ENCODE results near the gene MGP.

Gene MGP

DNA sequence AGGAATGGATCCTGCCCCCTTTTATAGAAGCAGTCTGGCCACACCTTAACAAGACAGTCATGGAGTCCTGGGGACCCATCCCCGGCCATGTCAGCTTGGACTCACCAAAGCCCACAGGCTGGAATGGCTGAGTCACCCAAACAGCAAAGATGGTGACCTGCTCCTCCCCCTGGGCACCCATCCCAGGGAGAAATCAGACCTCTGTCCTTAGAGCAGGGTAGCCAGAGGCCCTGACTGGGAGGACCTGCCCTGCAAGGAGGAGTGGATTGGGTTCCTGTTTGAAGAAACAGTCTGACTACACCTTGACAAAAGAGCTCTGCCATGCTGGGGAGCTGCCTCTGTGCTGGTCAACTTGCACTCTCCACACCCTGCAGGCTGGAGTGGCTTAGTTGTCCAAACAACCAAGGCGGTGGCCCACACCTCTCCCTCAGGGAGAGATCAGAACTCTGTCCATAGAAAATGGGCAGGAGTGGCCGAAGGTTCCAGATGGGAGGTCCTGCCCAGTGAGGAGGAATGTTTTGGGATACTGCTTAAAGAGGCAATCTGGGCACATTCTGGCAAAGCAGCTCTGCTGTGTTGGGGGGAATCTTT is 16.6 kb downstream of the MGP start:
- TF ChIP-seq POLR2A (IDR thresholded peaks at IDR 0.05; ENCODE audit: low read length) (no peak), GATA1 (IDR thresholded peaks at IDR 0.05; ENCODE audit: low read depth, low read length) (no peak)
- peak; percentile 12 to 33 for DNase-seq

DNA sequence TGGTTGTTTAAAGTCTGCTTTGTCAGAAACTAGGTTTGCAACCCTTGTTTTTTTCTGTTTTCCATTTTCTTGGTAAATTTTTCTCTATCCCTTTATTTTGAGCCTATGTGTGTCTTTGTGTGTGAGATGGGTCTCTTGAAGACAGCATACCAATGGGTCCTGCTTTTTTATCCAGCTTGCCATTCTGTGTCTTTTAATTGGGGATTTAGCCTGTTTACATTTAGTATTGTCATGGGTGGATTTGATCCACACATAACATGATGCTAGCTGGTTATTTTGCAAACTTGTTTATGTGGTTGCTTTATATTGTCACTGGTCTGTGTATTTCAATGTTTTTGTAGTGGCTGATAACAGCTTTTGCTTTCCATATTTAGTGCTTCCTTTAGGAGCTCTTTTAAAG is 25.2 kb downstream of the MGP start:
- DNase-seq: no peak
- TF ChIP-seq GATA1 (IDR thresholded peaks at IDR 0.05; ENCODE audit: low read depth, low read length): no peak
- TF ChIP-seq POLR2A (IDR thresholded peaks at IDR 0.05; ENCODE audit: low read length): no peak

DNA sequence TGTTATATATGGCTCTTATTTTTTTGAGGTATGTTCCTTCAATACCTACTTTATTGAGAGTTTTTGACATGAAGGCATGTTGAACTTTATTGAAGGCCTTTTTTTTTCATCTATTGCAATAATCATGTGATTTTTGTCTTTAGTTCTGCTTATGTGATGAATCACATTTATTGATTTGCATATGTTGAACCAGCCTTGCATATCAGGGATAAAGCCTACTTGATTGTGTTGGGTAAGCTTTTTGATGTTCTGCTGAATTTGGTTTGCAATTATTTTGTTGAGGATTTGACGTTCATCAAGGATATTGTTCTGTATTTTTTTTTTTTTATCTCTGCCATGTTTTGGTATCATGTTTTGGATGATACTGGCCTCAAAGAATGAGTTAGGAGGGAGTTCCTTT is 27.1 kb downstream of the MGP start:
- no peak for DNase-seq
- TF ChIP-seq POLR2A (IDR thresholded peaks at IDR 0.05; ENCODE audit: low read length): no peak
- TF ChIP-seq GATA1 (IDR thresholded peaks at IDR 0.05; ENCODE audit: low read depth, low read length): no peak

DNA sequence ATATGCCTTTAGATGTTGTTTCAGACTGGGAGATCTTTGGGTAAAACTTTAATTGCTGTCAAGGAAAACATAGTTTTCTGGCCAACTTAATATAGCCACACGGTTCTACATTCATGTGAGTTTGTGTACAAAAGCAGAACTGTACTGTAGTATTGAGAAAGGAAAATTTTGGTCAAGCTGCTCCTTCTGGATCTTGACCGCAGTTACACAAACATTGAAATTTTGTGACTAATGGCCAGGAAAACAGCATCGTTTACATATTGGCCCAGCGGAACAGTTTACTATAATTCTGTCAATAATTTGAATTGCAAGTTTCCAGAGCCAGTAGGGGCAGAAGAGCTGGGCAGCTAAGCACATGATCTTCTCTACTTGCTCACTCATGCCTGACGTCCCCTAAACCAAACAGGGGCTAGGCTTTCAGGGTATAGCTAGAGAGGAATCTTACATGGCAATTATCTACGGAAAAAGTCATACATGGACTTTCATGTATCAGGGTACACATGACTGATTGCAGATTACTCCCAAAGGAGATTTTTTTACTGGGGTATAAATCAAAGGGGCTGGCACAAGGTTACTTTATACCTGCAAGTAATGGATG is 31.0 kb downstream of the MGP start:
- DNase-seq: no peak
- TF ChIP-seq POLR2A (IDR thresholded peaks at IDR 0.05; ENCODE audit: low read length) (no peak), GATA1 (IDR thresholded peaks at IDR 0.05; ENCODE audit: low read depth, low read length) (no peak)

DNA sequence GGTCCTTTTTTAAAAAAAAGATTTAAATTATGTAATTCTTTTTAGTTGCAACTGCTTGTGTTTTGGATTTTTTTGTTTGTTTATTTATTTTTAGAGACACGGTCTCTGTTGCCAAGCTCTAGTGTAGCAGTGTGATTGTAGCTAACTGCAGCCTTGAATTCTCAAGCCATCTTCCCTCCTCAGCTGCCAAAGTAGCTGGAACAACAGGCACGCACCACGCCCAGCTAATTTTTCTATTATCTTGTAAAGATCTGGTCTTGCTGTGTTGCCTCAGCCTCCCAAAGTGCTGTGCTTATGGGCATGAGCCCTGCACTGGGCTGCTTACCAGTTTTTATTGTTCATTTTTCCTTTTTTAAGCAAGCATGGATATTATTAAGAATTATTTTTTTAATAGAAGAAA is 31.7 kb downstream of the MGP start:
- no peak for TF ChIP-seq POLR2A (IDR thresholded peaks at IDR 0.05; ENCODE audit: low read length)
- no peak for TF ChIP-seq GATA1 (IDR thresholded peaks at IDR 0.05; ENCODE audit: low read depth, low read length)

DNA sequence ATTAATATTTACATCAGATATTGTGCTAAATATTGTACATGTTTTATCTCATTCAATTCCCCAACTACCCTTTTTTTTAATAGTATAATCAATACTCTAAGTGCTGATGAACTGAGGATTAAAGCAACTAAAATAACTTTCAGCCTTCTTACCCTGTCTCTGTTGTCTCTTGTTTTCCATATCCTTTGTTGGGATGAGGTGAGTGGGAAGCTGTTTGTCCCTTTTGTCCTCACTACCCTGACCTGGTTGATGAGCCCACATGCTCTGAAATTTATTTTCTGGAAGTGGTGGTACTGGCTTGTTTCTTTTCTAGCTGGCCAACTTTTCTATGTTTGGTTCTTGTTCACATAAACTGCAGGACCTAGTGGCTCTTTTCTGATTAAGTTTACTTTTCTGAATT is 32.8 kb downstream of the MGP start:
- TF ChIP-seq POLR2A (IDR thresholded peaks at IDR 0.05; ENCODE audit: low read length): no peak
- TF ChIP-seq GATA1 (IDR thresholded peaks at IDR 0.05; ENCODE audit: low read depth, low read length): no peak
- no peak for DNase-seq

More for the DNA sequence above, 31.7 kb downstream of the MGP start:
- peak; percentile 57 to 64 for DNase-seq

DNA sequence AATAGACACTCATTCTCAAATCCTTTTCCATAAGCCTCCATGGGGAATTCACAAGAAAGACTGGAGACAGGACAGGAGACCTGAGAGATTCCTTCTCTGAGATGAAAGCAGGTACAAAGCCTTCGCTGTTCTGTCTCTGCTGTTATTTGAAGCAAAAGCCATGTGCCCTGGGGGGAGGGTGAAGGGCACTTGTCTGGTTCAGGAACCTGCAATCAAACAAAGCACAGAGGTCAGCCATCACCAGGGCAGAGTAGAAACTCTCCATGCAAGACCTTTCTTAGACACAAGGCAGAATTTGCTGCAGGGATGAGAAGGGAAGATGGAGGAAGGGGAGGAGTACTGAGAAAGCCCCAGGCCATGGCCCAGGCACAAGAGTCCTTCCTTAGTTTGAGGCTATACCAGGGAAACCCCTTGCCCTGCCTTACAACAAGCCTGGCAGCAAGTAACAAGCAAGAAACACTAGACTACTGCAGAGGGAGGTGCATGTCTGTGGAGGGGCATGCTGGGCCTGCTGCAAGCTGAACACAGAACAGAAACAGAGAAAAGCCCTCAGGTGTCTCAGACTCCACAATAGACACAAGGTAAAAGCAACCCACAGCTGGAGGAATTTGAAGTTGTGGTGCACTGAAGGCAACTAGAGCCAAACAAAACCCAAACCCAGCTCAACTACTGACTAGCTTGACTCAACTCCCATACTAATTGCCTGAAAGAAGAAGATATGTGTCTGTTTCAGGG is 34.6 kb downstream of the MGP start:
- TF ChIP-seq POLR2A (IDR thresholded peaks at IDR 0.05; ENCODE audit: low read length): no peak
- no peak for TF ChIP-seq GATA1 (IDR thresholded peaks at IDR 0.05; ENCODE audit: low read depth, low read length)
- no peak for DNase-seq

DNA sequence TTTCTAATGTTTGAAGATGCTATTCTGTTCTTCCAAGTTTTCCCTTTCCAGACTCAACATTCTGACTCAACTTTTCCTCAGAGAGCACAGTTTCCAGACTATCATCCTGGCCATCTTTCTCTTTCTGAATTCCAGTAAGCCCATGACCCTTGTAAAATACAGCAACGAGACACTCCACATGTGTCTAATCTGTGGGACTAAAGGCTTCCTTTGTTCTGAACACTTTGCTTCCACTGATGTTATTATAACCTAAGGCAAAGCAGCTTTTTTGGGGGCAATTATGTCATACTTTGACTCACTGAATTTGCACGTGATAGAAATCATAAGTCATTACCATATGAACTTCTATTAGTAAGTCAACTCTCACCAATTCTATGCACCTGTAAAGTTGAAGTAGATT is 36.0 kb downstream of the MGP start:
- no peak for TF ChIP-seq GATA1 (IDR thresholded peaks at IDR 0.05; ENCODE audit: low read depth, low read length)
- no peak for TF ChIP-seq POLR2A (IDR thresholded peaks at IDR 0.05; ENCODE audit: low read length)
- no peak for DNase-seq

DNA sequence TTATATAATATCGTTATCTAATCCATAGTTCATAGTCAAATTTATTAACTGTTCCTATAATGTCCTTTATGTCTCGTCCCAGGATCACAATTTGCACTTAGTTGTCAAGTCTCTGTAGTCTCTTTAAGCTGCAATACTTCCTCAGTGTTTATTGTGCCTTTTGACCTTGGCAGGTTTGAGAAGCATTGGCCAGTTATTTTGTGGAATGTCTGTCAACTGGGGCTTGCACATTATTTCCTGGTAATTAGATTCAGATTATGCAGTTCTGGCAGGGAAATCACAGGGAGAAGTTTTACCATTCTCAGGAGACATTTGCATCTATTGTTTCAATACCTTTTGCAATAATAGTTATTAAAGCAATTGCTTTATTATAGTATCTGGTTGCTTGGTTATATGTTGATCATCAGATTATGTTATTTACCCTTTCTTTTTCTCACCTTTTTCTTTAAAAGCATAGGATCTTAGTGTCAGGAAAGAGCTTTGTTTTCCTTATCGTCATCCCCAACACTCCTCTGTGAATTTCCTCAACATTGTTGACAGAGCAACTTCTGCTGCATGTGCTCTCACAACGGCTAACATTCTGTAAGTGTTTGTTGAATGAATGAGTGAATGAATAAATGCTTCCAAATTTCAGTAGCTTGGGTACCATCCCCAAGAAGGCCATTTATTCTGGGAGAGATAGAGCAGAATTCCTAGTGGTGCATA is 38.6 kb downstream of the MGP start:
- DNase-seq: no peak
- TF ChIP-seq POLR2A (IDR thresholded peaks at IDR 0.05; ENCODE audit: low read length) (no peak), GATA1 (IDR thresholded peaks at IDR 0.05; ENCODE audit: low read depth, low read length) (no peak)

DNA sequence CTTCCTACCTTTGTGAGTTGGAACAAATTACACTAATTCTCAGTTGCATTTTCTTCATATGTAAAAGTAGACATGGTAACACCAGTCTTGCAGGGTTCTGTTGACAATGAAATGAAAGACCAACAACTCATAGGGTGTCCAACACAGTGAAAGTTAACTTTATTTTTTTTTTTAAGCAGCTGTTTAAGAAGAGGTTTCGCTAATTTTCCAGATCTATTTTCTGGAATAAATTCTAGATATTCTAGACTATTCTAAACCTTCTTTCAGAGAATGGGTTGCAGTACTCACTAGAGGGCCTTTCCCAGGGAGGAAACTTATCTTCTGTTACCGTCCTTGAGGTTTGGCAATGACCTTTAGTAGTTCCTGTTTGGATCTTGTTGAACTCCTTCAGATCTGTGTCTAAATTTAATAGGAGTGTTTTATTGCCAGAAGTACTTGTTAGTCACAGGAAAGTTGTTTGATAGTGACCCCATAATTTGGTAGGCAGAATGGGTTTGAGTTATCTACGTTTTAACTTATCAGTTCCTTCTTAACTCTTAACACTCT is 39.5 kb downstream of the MGP start:
- peak; percentile 18 to 37 for DNase-seq

DNA sequence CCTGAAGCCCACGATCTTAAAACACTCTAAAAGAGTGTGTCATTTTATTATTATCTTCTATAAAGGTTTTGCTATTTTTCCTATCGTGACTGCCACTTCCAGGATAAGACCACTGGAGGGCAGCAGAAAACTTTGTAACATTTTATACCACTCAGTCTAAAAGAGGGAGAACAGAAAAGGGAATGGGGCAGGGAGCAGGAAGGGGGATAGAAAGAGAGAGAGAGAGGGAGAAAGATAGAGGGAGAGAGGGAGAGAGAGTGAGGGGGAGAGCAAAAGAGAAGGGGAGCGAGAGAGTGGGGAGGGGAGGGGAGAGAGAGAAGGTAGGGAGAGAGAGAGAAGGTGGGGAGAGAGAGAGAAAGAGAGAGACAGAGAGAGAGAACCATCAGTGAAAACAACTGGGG is 40.3 kb downstream of the MGP start:
- TF ChIP-seq POLR2A (IDR thresholded peaks at IDR 0.05; ENCODE audit: low read length) (no peak), GATA1 (IDR thresholded peaks at IDR 0.05; ENCODE audit: low read depth, low read length) (no peak)

More for the DNA sequence above, 39.5 kb downstream of the MGP start:
- TF ChIP-seq GATA1 (IDR thresholded peaks at IDR 0.05; ENCODE audit: low read depth, low read length): no peak
- TF ChIP-seq POLR2A (IDR thresholded peaks at IDR 0.05; ENCODE audit: low read length): no peak

DNA sequence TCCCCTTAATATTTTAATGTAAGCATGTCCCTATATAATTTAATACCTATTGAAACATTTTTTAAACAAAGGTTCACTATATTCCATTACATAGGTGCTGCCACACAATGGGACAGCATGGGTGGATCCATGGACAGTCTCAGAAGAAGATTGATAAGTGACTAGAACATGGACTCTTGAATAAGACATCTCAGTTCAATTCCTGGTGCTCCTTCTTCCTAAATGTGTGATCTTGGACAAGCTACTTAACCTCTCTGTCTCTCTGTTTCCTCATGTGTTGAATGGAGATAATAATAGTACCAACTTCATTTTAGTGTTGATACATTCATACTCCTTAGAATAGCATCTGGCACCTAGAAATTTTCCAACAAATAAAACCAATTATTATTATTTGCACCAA is 41.3 kb downstream of the MGP start:
- DNase-seq: peak; percentile 27 to 40
- TF ChIP-seq GATA1 (IDR thresholded peaks at IDR 0.05; ENCODE audit: low read depth, low read length): no peak
- TF ChIP-seq POLR2A (IDR thresholded peaks at IDR 0.05; ENCODE audit: low read length): no peak

More for the DNA sequence above, 40.3 kb downstream of the MGP start:
- peak; percentile 75 to 82 for DNase-seq

DNA sequence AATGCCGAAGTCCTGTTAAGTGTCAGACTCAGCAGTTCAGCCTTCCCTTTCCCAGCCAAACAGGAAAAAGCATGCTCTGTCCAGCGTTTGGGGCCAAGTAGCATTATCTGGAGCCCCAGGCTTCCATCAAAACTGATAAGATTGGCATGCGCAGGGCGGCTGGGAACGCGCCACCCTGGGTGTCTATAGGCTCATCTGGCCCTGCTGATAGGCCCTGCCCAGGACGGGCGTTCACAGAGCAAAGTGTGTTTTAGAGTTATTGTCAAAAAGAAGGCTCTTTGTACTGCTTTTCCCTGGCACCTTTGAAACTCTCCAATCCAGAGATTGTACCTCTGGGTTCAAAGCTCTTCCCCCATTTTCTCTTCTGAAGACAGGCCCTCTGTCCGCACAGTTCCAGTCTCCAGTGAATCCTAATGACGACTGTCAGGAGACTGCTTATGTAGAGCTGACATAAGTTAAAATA is 42.2 kb downstream of the MGP start, which contains the start of gene ART4:
ART4 (minus strand) TSS at position 102 of the 463 bp plus-strand sequence. CDS start 413 bp downstream, outside the sequence.
- TF ChIP-seq GATA1 (IDR thresholded peaks at IDR 0.05; ENCODE audit: low read depth, low read length) (peak; percentile 83), POLR2A (IDR thresholded peaks at IDR 0.05; ENCODE audit: low read length) (peak; percentile 77)
- DNase-seq: peak; percentile 93 to 97

Measured in erythroblast (primary cell).